Measurements from ENCODE around the gene MSANTD1. TPM values are rescaled to one million over a fixed set of nuclear protein-coding genes. Genes with fewer than 3 reads are reported as not detected.

Gene MSANTD1
- total and polyA plus RNA-seq, 10 of the 15 experiments (the other 5 are each of a cell fraction or from before 2014, with no cell fraction given): 0.07 to 0.87 (median 0.22) TPM; not detected in 2

DNA sequence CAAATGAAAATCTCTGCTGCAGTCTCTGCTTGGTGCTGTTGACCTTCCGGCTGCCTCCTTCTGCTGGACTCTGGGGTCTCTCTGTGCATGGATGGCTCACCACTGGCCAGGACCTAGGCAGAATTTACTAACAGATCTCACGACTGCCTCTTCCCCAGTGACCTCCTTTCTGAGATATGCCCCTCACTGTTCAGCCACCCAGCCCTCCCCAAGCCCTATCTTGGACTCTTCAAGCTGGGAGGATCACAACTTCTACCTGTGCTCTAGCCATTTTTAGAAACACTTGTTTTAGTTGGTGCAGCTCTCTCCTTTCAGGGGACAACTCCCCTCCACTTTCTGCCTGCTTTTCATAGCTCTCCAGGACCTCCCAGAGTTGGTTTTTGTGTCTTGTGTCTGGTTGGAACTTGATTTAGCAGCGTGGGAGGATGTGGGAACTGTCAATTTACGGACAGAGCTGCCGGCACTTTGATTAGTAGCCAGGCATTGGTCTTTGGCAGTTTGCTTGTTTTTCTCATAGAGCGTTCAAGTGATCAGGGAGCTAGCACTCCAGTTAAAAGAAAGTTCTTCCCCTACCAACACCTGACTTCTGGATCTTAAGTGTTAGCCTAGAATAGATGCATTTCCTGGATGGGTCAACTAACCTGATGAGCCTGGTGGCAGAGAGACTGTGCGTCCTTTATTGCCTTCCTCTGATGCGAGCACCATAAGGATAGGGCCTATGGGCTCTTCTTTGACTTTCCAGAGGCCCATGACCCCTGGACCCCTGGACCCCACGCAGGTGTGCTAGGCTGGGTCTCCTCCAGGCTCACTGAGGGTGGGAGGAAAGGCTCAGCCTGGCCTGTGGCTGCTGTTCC lies 50.4 kb downstream of the MSANTD1 start:
- Histone ChIP-seq H3K4me1 (ENCODE audit: control insufficient read depth, insufficient read depth, low read length) (peaks cover 16% of the 10 kb centered on the region), H3K27me3 (replicated peaks in 1 of 2; ENCODE audit: control insufficient read depth in 2 of 2, insufficient read depth in 2 of 2, low read length in 1 of 2) (no peaks in the 10 kb centered on the region), H3K36me3 (ENCODE audit: control insufficient read depth in 2 of 2, insufficient read depth in 2 of 2, low read length in 1 of 2) (no peaks in the 10 kb centered on the region), H3K9me3 (replicated peaks; ENCODE audit: control insufficient read depth, insufficient read depth, low read length) (no peaks in the 10 kb centered on the region; the same call in 2 of the 3 replicates), H4K20me1 (ENCODE audit: control insufficient read depth, insufficient read depth) (no peaks in the 10 kb centered on the region), H3K9ac (ENCODE audit: control insufficient read depth, insufficient read depth, low read length) (no peak overlapping the region), H3K4me3 (no peak overlapping the region), H3K79me2 (ENCODE audit: control insufficient read depth, insufficient read depth, low read length) (no peaks in the 10 kb centered on the region), H3K27ac (ENCODE audit: control insufficient read depth, insufficient read depth) (no peak overlapping the region), H2AFZ (ENCODE audit: control insufficient read depth, low read depth, low read length) (no peak overlapping the region), H3K4me2 (ENCODE audit: control insufficient read depth, insufficient read depth) (no peak overlapping the region)
- TF ChIP-seq ETV6 (conservative IDR thresholded peaks at IDR 0.05 in 1 of 2, IDR thresholded peaks at IDR 0.05 in 1 of 2; ENCODE audit: borderline replicate concordance in 1 of 2, low read depth in 1 of 2) (no peak), NFYA (IDR thresholded peaks at IDR 0.05; ENCODE audit: borderline replicate concordance, low read depth, low read length) (no peak), ESRRA (IDR thresholded peaks at IDR 0.05; ENCODE audit: low read length) (no peak), CREB1 (IDR thresholded peaks at IDR 0.05; ENCODE audit: low read depth) (no peak), EED (IDR thresholded peaks at IDR 0.05; ENCODE audit: low read depth) (no peak), GATAD2B (conservative IDR thresholded peaks at IDR 0.05; ENCODE audit: low read depth) (no peak)
- TF ChIP-seq, protein P1, sequence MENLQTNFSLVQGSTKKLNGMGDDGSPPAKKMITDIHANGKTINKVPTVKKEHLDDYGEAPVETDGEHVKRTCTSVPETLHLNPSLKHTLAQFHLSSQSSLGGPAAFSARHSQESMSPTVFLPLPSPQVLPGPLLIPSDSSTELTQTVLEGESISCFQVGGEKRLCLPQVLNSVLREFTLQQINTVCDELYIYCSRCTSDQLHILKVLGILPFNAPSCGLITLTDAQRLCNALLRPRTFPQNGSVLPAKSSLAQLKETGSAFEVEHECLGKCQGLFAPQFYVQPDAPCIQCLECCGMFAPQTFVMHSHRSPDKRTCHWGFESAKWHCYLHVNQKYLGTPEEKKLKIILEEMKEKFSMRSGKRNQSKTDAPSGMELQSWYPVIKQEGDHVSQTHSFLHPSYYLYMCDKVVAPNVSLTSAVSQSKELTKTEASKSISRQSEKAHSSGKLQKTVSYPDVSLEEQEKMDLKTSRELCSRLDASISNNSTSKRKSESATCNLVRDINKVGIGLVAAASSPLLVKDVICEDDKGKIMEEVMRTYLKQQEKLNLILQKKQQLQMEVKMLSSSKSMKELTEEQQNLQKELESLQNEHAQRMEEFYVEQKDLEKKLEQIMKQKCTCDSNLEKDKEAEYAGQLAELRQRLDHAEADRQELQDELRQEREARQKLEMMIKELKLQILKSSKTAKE (IDR thresholded peaks at IDR 0.05; ENCODE audit: low read depth, poor library complexity, severe bottlenecking): no peak
- TF ChIP-seq, protein P2, sequence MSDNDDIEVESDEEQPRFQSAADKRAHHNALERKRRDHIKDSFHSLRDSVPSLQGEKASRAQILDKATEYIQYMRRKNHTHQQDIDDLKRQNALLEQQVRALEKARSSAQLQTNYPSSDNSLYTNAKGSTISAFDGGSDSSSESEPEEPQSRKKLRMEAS (IDR thresholded peaks at IDR 0.05; ENCODE audit: low read depth, low read length): no peak
- no TSS peak for BruUV-seq (replicated peaks)
- CTCF ChIA-PET: interaction anchor here (0.8 kb wide), 1 partner anchor 25 kb away, joined by 3 read pairs; no protein-coding TSS in a partner anchor
- SMC1A ChIA-PET (ENCODE audit: uncharacterized antibody, unreplicated experiment): no interaction called here
- FAIRE-seq (no peak), ATAC-seq (no peak), DNase-seq (ENCODE audit: low read depth, low spot score) (no peak)
- in situ Hi-C loops (cut with MboI): no loop called here
- POLR2A ChIA-PET: no interaction called here
- RAD21 ChIA-PET (ENCODE audit: unreplicated experiment): no interaction called here
- intact Hi-C loops (cut with micrococcal nuclease; ENCODE audit: unreplicated experiment): no loop called here
- 50% methylated on average over 9 of the region's 9 CpGs for WGBS (ENCODE audit: insufficient coverage, insufficient replicate concordance, low lambda C conversion rate, missing lambda C conversion rate)
